OCI-LY7 (cell line): ENCODE data around the gene PPAN. TPM values are rescaled to one million over a fixed set of nuclear protein-coding genes. Genes with fewer than 3 reads are reported as not detected.

Experiments
- BruUV-seq: library from RNA; stranded (reverse); fragments of 400-500 nt; replicated peaks from 2 replicates; lab custom pipeline; 2021; lab: Mats Ljungman, UMichigan
- CTCF ChIA-PET: fragments of 300-600 bp; sonication (Branson Sonifier 250); formaldehyde crosslinking; loops from one replicate; lab custom pipeline; 2022; ENCODE audit warnings: antibody characterized with exemption; ENCODE audit not compliant: unreplicated experiment; lab: Charles Lee
- POLR2A ChIA-PET: fragments of 300-600 bp; sonication (Branson Sonifier 250); formaldehyde crosslinking; loops from one replicate; lab custom pipeline; 2022; ENCODE audit warnings: antibody characterized with exemption; lab: Charles Lee
- DNase-seq: peaks from one replicate; pipeline ENCODE4 v3.0.0-alpha.2; 2015; ENCODE audit warnings: low spot score
- H2AFZ ChIP-seq: fragments of 200-600 bp; sonication (generic), shearing (Covaris generic); 2 replicates; pipeline ENCODE4 v1.6.1; 2014; ENCODE audit warnings: mild to moderate bottlenecking, antibody characterized with exemption, low read length, moderate library complexity
- H3K27ac ChIP-seq: fragments of 200-600 bp; sonication (generic); 2 replicates; pipeline ENCODE4 v1.5.1; 2014; ENCODE audit warnings: mixed run types, low read depth, mild to moderate bottlenecking, moderate library complexity, low read length, inconsistent platforms; ENCODE audit not compliant: poor library complexity, severe bottlenecking
- H3K36me3 ChIP-seq: fragments of 200-600 bp; sonication (generic); 2 replicates; pipeline ENCODE4 v1.6.1; 2014; ENCODE audit warnings: mild to moderate bottlenecking, antibody characterized with exemption, low read length, moderate library complexity, mixed read lengths; ENCODE audit not compliant: insufficient read depth
- H3K4me1 ChIP-seq: fragments of 200-600 bp; sonication (generic); 2 replicates; pipeline ENCODE4 v1.5.1; 2014; ENCODE audit warnings: mild to moderate bottlenecking, low read length; ENCODE audit not compliant: insufficient read depth, poor library complexity, severe bottlenecking
- H3K4me2 ChIP-seq: fragments of 200-600 bp; sonication (generic); 2 replicates; pipeline ENCODE4 v1.6.1; 2014; ENCODE audit warnings: mild to moderate bottlenecking, low read length
- H3K4me3 ChIP-seq: fragments of 200-600 bp; sonication (generic); 2 replicates; pipeline ENCODE4 v1.5.1; 2014; ENCODE audit warnings: mild to moderate bottlenecking, low read depth, low read length; ENCODE audit not compliant: poor library complexity, severe bottlenecking
- H3K79me2 ChIP-seq: fragments of 200-600 bp; sonication (generic); 2 replicates; pipeline ENCODE4 v1.6.1; 2016; ENCODE audit warnings: low read depth, mild to moderate bottlenecking, low read length, moderate library complexity, mixed read lengths; ENCODE audit not compliant: insufficient read depth
- H3K9me2 ChIP-seq: fragments of 200-600 bp; sonication (generic); 2 replicates; pipeline ENCODE4 v1.6.1; 2016; ENCODE audit warnings: mild to moderate bottlenecking, low read length, mixed read lengths; ENCODE audit not compliant: insufficient read depth
- H3K9me3 ChIP-seq: fragments of 200-600 bp; sonication (generic); 2 replicates; pipeline ENCODE4 v1.6.1; 2014; ENCODE audit warnings: mild to moderate bottlenecking, mixed run types, low read length, mixed read lengths
- H4K20me1 ChIP-seq: fragments of 200-600 bp; sonication (generic); 2 replicates; pipeline ENCODE4 v1.6.1; 2014; ENCODE audit warnings: mild to moderate bottlenecking, antibody characterized with exemption, low read length, moderate library complexity, mixed read lengths; ENCODE audit not compliant: insufficient read depth
- EZH2phosphoT487 ChIP-seq: fragments of 200-600 bp; sonication (generic); IDR thresholded peaks from 2 replicates; pipeline ENCODE4 v1.6.1; 2018; ENCODE audit warnings: low read depth, borderline replicate concordance, mild to moderate bottlenecking, mixed run types, antibody characterized with exemption, low read length, moderate library complexity, mixed read lengths
- intact Hi-C: fragments of 100-400 bp; cut with micrococcal nuclease; formaldehyde crosslinking; loops from one replicate; pipeline ENCODE4 v1.10.0; 2022; ENCODE audit not compliant: unreplicated experiment
- total RNA-seq, 2 experiments: library from RNA; depleted of rRNA in 1 of 2; stranded (reverse); fragments of >200 nt in 1 of 2; shearing (Covaris generic) in 1 of 2; gene quantifications; 2 replicates each; pipeline ENCODE4 v1.2.3, GENCODE V29; 2014 to 2022
- TF ChIP-seq, protein P1 (sequence below): fragments of 200-600 bp; sonication (generic); conservative IDR thresholded peaks from 2 replicates; pipeline ENCODE4 v1.5.1; 2014; ENCODE audit warnings: mild to moderate bottlenecking, antibody characterized with exemption, low read length, moderate library complexity, mixed read lengths

Gene PPAN
- total RNA-seq, 2 experiments from 2014 or later: 77.1 to 116 TPM

GRCh38 chr19:10074153-10074552 lies 32.0 kb upstream of the PPAN start:
- Histone ChIP-seq H3K4me1 (no peaks in the 10 kb centered on the region), H3K9me3 (peaks cover 12% of the 10 kb centered on the region; the same call in 1 of the 2 replicates), H3K4me2 (no peak overlapping the region), H3K9me2 (no peaks in the 10 kb centered on the region), H2AFZ (no peak overlapping the region), H3K36me3 (no peaks in the 10 kb centered on the region), H4K20me1 (no peaks in the 10 kb centered on the region), H3K4me3 (no peak overlapping the region), H3K27ac (no peak overlapping the region), H3K79me2 (no peaks in the 10 kb centered on the region)
- intact Hi-C loops: loop anchor here (1.0 kb wide), 1 partner anchor 39 kb away; no protein-coding TSS in a partner anchor
- BruUV-seq: no TSS peak
- ChIA-PET CTCF (no interaction called here), POLR2A (no interaction called here)
- no peak for TF ChIP-seq EZH2phosphoT487
- TF ChIP-seq, protein P1, sequence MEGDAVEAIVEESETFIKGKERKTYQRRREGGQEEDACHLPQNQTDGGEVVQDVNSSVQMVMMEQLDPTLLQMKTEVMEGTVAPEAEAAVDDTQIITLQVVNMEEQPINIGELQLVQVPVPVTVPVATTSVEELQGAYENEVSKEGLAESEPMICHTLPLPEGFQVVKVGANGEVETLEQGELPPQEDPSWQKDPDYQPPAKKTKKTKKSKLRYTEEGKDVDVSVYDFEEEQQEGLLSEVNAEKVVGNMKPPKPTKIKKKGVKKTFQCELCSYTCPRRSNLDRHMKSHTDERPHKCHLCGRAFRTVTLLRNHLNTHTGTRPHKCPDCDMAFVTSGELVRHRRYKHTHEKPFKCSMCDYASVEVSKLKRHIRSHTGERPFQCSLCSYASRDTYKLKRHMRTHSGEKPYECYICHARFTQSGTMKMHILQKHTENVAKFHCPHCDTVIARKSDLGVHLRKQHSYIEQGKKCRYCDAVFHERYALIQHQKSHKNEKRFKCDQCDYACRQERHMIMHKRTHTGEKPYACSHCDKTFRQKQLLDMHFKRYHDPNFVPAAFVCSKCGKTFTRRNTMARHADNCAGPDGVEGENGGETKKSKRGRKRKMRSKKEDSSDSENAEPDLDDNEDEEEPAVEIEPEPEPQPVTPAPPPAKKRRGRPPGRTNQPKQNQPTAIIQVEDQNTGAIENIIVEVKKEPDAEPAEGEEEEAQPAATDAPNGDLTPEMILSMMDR: peak; percentile 72
- peak; percentile 58 for DNase-seq

DNA sequence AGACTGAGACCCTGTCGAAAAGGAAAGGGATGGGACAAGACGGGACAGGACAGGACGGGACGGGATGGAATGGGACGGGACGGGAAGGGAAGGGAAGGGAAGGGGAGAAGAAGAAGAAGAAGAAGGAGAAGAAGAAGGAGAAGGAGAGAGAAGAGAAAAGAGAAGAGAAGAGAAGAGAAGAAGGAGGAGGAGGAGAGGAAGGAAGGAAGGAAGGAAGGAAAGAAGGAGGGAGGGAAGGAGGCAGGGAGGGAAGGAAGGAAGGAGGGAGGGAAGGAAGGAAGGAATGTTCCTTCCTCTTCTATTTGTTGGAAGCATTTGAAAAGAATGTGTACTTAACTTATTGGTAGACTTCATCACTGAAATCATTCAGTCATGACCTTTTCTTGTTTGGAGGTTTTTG lies 29.6 kb upstream of the PPAN start:
- no peaks in the 10 kb centered on the region for H3K4me1 ChIP-seq
- no peak for TF ChIP-seq EZH2phosphoT487
- TF ChIP-seq, protein P1: no peak
- BruUV-seq: no TSS peak
- peaks cover 12% of the 10 kb centered on the region; the same call in 1 of the 2 replicates for H3K9me3 ChIP-seq
- H2AFZ ChIP-seq: no peak overlapping the region
- intact Hi-C loops: no loop called here
- H3K27ac ChIP-seq: no peak overlapping the region
- ChIA-PET CTCF (no interaction called here), POLR2A (no interaction called here)
- H4K20me1 ChIP-seq: no peaks in the 10 kb centered on the region
- H3K36me3 ChIP-seq: no peaks in the 10 kb centered on the region
- H3K9me2 ChIP-seq: no peaks in the 10 kb centered on the region
- no peak overlapping the region for H3K4me3 ChIP-seq
- no peak overlapping the region for H3K4me2 ChIP-seq
- no peaks in the 10 kb centered on the region for H3K79me2 ChIP-seq
- DNase-seq: no peak

GRCh38 chr19:10078329-10078728 lies 27.8 kb upstream of the PPAN start:
- Histone ChIP-seq H3K4me2 (no peak overlapping the region), H4K20me1 (no peaks in the 10 kb centered on the region), H3K9me3 (peaks cover 12% of the 10 kb centered on the region; the same call in 1 of the 2 replicates), H3K4me1 (no peaks in the 10 kb centered on the region), H2AFZ (no peak overlapping the region), H3K36me3 (no peaks in the 10 kb centered on the region), H3K27ac (no peak overlapping the region), H3K79me2 (no peaks in the 10 kb centered on the region), H3K4me3 (no peak overlapping the region), H3K9me2 (no peaks in the 10 kb centered on the region)
- intact Hi-C loops: no loop called here
- no peak for DNase-seq
- TF ChIP-seq, protein P1: no peak
- TF ChIP-seq EZH2phosphoT487: no peak
- ChIA-PET POLR2A (no interaction called here), CTCF (no interaction called here)
- no TSS peak for BruUV-seq
